HepG2 (cell line): ENCODE data around the gene SDC4. TPM values are rescaled to one million over a fixed set of nuclear protein-coding genes. Genes with fewer than 3 reads are reported as not detected.
A peak's percentile ranks its signal among the peaks of the same experiment; 100 is the strongest.

Experiments used
- ATAC-seq: fragments of 200-7000 bp; cut with Tn5 transposase; 3 replicates; pipeline ENCODE4 v1.9.1; 2020; ENCODE audit warnings: mild to moderate bottlenecking, moderate library complexity
- BruUV-seq: library from RNA; stranded (reverse); fragments of 400-500 nt; replicated peaks from 2 replicates; lab custom pipeline; 2021; lab: Mats Ljungman, UMichigan
- CTCF ChIA-PET: fragments of 300-600 bp; formaldehyde crosslinking; extraction: SDS; loops from one replicate; lab custom pipeline; 2021; ENCODE audit warnings: low total read pairs, inconsistent platforms, low intra/inter-chr PET ratio; lab: Yijun Ruan, JAX
- POLR2A ChIA-PET: fragments of 350-600 bp; sonication (Branson Sonifier 250); formaldehyde crosslinking; loops from one replicate; lab custom pipeline; 2020; ENCODE audit warnings: antibody characterized with exemption, inconsistent platforms; lab: Yijun Ruan, JAX
- DNase-seq: peaks from one replicate; pipeline ENCODE4 v3.0.0-alpha.2; 2015; ENCODE audit warnings: low spot score
- FAIRE-seq: peaks from 3 replicates; lab custom pipeline; 2011; peaks lifted over from hg19 to GRCh38; lab: Jason Lieb, UNC
- H2AFZ ChIP-seq: one replicate; pipeline ENCODE4 v1.6.1; 2011; ENCODE audit warnings: low read length, inconsistent platforms
- H3K27ac ChIP-seq: fragments of 300-600 bp; 3 replicates; pipeline ENCODE4 v1.8.0; 2011; ENCODE audit warnings: mixed run types, mild to moderate bottlenecking, mixed read lengths, low read length, inconsistent platforms; ENCODE audit not compliant: insufficient read depth; ENCODE audit errors: extremely low read length
- H3K27me3 ChIP-seq, 2 experiments: fragments of 200-600 bp in 1 of 2; 2 replicates in 1 of 2; 3 replicates in 1 of 2; pipeline versions ENCODE4 v1.6.0 to v1.8.0; 2011; ENCODE audit warnings: low read length in 2 of 2, mild to moderate bottlenecking in 2 of 2, moderate library complexity in 2 of 2, inconsistent platforms in 1 of 2; ENCODE audit not compliant: insufficient read depth in 2 of 2, control insufficient read depth in 1 of 2
- H3K36me3 ChIP-seq, 2 experiments: fragments of 200-600 bp in 1 of 2; replicated peaks in 1 of 2; 2 replicates in 1 of 2; 3 replicates in 1 of 2; pipeline versions ENCODE4 v1.5.1 to v1.8.0; 2011; ENCODE audit warnings: low read length in 2 of 2, inconsistent platforms in 1 of 2; ENCODE audit not compliant: insufficient read depth in 2 of 2, control insufficient read depth in 1 of 2
- H3K4me1 ChIP-seq: 2 replicates; pipeline ENCODE4 v1.5.1; 2012; ENCODE audit warnings: low read length, inconsistent platforms; ENCODE audit not compliant: insufficient read depth
- H3K4me2 ChIP-seq: 2 replicates; pipeline ENCODE4 v1.6.0; 2011; ENCODE audit warnings: low read depth, low read length, inconsistent platforms
- H3K4me3 ChIP-seq, 3 experiments: fragments of 200-600 bp in 1 of 3; sonication (generic), shearing (Covaris generic) in 1 of 3; replicated peaks in 1 of 3; 2 replicates each; pipeline ENCODE4 v1.5.1; 2011 to 2016; ENCODE audit warnings: low read length in 3 of 3, inconsistent platforms in 2 of 3, low read depth in 2 of 3, mild to moderate bottlenecking in 2 of 3, control low read depth in 1 of 3, mixed read lengths in 1 of 3; ENCODE audit not compliant: insufficient read depth in 1 of 3
- H3K79me2 ChIP-seq: one replicate; pipeline ENCODE4 v1.6.1; 2011; ENCODE audit warnings: low read length, inconsistent platforms; ENCODE audit not compliant: insufficient read depth
- H3K9ac ChIP-seq: 2 replicates; pipeline ENCODE4 v1.6.0; 2011; ENCODE audit warnings: mild to moderate bottlenecking, low read depth, low read length, inconsistent platforms; ENCODE audit not compliant: insufficient read depth
- H3K9me3 ChIP-seq: 2 replicates; pipeline ENCODE4 v1.5.1; 2012; ENCODE audit warnings: mild to moderate bottlenecking, low read length
- H4K20me1 ChIP-seq: 2 replicates; pipeline ENCODE4 v1.6.0; 2011; ENCODE audit warnings: inconsistent platforms, mild to moderate bottlenecking, low read length, moderate library complexity; ENCODE audit not compliant: insufficient read depth
- BRF2 ChIP-seq: sonication (generic); formaldehyde crosslinking; IDR thresholded peaks from 2 replicates; pipeline ENCODE4 v1.8.1; 2022; ENCODE audit warnings: mild to moderate bottlenecking, missing genetic modification reagents
- ELF1 ChIP-seq: sonication (generic); formaldehyde crosslinking; IDR thresholded peaks from 2 replicates; pipeline ENCODE4 v1.4.0; 2020; ENCODE audit warnings: missing genetic modification reagents
- GMEB1 ChIP-seq: sonication (generic); formaldehyde crosslinking; IDR thresholded peaks from 2 replicates; pipeline ENCODE4 v1.5.1; 2020; ENCODE audit warnings: missing genetic modification reagents, mild to moderate bottlenecking, borderline replicate concordance
- HINFP ChIP-seq: sonication (generic); formaldehyde crosslinking; IDR thresholded peaks from 2 replicates; pipeline ENCODE4 v1.4.0; 2020; ENCODE audit warnings: low read depth, mild to moderate bottlenecking, missing genetic modification reagents
- MAFK ChIP-seq, 2 experiments: IDR thresholded peaks in 1 of 2; conservative IDR thresholded peaks in 1 of 2; 2 replicates each; pipeline ENCODE4 v1.6.1; 2011; ENCODE audit warnings: improper control_type of control experiment in 2 of 2, low read length in 2 of 2
- MBD4 ChIP-seq: IDR thresholded peaks from 2 replicates; pipeline ENCODE4 v1.6.1; 2012; ENCODE audit warnings: low read length, inconsistent platforms, borderline replicate concordance
- PHF21A ChIP-seq: sonication (generic); formaldehyde crosslinking; IDR thresholded peaks from 2 replicates; pipeline ENCODE4 v1.5.0; 2020; ENCODE audit warnings: mild to moderate bottlenecking, missing genetic modification reagents
- RFXAP ChIP-seq: sonication (generic); formaldehyde crosslinking; IDR thresholded peaks from 2 replicates; pipeline ENCODE4 v1.4.0; 2020; ENCODE audit warnings: missing genetic modification reagents, borderline replicate concordance
- SP1 ChIP-seq, 2 experiments: fragments of 450-650 bp in 1 of 2; sonication (generic) in 1 of 2; formaldehyde crosslinking in 1 of 2; IDR thresholded peaks; 2 replicates each; pipeline versions ENCODE4 v1.4.0 to v1.6.1; 2016 to 2020; ENCODE audit warnings: missing genetic modification reagents in 1 of 2
- ZBTB10 ChIP-seq: sonication (generic); formaldehyde crosslinking; IDR thresholded peaks from 2 replicates; pipeline ENCODE4 v1.4.0; 2020; ENCODE audit warnings: missing genetic modification reagents, borderline replicate concordance
- ZNF317 ChIP-seq: sonication (generic); formaldehyde crosslinking; IDR thresholded peaks from 2 replicates; pipeline ENCODE4 v1.5.0; 2020; ENCODE audit warnings: mild to moderate bottlenecking, missing genetic modification reagents
- ZNF326 ChIP-seq: sonication (generic); formaldehyde crosslinking; IDR thresholded peaks from 2 replicates; pipeline ENCODE4 v1.4.0; 2020; ENCODE audit warnings: missing genetic modification reagents, borderline replicate concordance
- ZNF343 ChIP-seq: sonication (generic); formaldehyde crosslinking; IDR thresholded peaks from 2 replicates; pipeline ENCODE4 v1.4.0; 2020; ENCODE audit warnings: mild to moderate bottlenecking, missing genetic modification reagents
- WGBS: methylation state at CpG from one replicate; pipeline ENCODE4 v1.1.6; 2017; ENCODE audit warnings: low lambda C conversion rate; 5-methylcytosine and 5-hydroxymethylcytosine counted together
- in situ Hi-C: cut with HindIII; loops from 2 replicates; pipeline ENCODE4 v1.10.0; 2017; ENCODE audit warnings: low pct_unique_long_range_greater_than_20kb; ENCODE audit not compliant: extremely low pct_ligation_motif_present
- intact Hi-C: fragments of 100-400 bp; cut with micrococcal nuclease; formaldehyde crosslinking; loops from one replicate; pipeline ENCODE4 v1.10.0; 2022; ENCODE audit not compliant: unreplicated experiment
- polyA plus RNA-seq, 8 experiments: library from polyadenylated mRNA; depleted of rRNA in 3 of 8; stranded (reverse) in 7 of 8; unstranded in 1 of 8; fragments of >200 nt; fragmentation: Illumina TruSeq in 4 of 8; extraction: Trizol in 4 of 8; gene quantifications; 2 replicates each; pipeline versions ENCODE4 v1.2.1 to v1.2.3, GENCODE V29; 2011 to 2016; ENCODE audit warnings: low read depth in 4 of 8, missing spikeins in 1 of 8, mixed read lengths in 1 of 8; ENCODE audit not compliant: insufficient read depth in 1 of 8
- total RNA-seq, 5 experiments: library from RNA; depleted of rRNA; stranded (reverse); fragments of >200 nt; fragmentation: Illumina TruSeq; extraction: Trizol; gene quantifications; 2 replicates each; pipeline ENCODE4 v1.2.3, GENCODE V29; 2016; ENCODE audit warnings: low read depth in 1 of 5

The SDC4 gene
- total and polyA plus RNA-seq, 2 of the 13 experiments (the other 11 are each of a cell fraction or from before 2014, with no cell fraction given): 49.0 to 65.1 TPM

GRCh38 chr20:45361793-45362192 is 13.6 kb upstream of the SDC4 start (continued):
- TF ChIP-seq BRF2 (CRISPR knock-in tag) (no peak), RFXAP (no peak), ZNF326 (CRISPR knock-in tag) (no peak)

GRCh38 chr20:45359406-45360148 is 11.4 kb upstream of the SDC4 start:
- Histone ChIP-seq H3K4me1 (peaks cover 78% of the 10 kb centered on the region), H3K79me2 (peaks cover 9% of the 10 kb centered on the region), H2AFZ (no peak overlapping the region), H4K20me1 (peaks cover 5% of the 10 kb centered on the region; the same call in 1 of the 2 replicates), H3K27ac (peak overlapping the region; percentile 57), H3K9me3 (no peaks in the 10 kb centered on the region), H3K9ac (peak overlapping the region; percentile 36), H3K4me3 (peak overlapping the region; percentile 26 to 55 (median 32)), H3K36me3 (no peaks in the 10 kb centered on the region), H3K4me2 (peak overlapping the region; percentile 83), H3K27me3 (no peaks in the 10 kb centered on the region; a peak in 2 of 5 replicates)
- POLR2A ChIA-PET: interaction anchor here (0.9 to 29.5 kb wide), 10 partner anchors 11 to 412 kb away, joined by 3 to 1422 read pairs (median 5); partner anchors contain the start of genes PIGT and SDC4
- peak; percentile 82 for DNase-seq
- intact Hi-C loops: loop anchor here (1.0 to 5.0 kb wide), 5 partner anchors 15 to 413 kb away; partner anchors contain the start of gene PIGT
- BruUV-seq: TSS peak; percentile 41
- CTCF ChIA-PET: interaction anchor here (1.1 kb wide), 1 partner anchor 37 kb away, joined by 3 read pairs; no protein-coding TSS in a partner anchor
- peak; percentile 8 for FAIRE-seq
- in situ Hi-C loops: no loop called here
- peak; percentile 13 for ATAC-seq
- WGBS: under 1% methylated on average over 9 of the region's 9 CpGs
- TF ChIP-seq MBD4 (no peak), SP1 (IDR thresholded peaks at IDR 0.05) (no peak), SP1 (CRISPR knock-in tag; IDR thresholded peaks at IDR 0.05) (0 out of 2 replicates have a peak, but pooled peaks have one; percentile 12), ZBTB10 (CRISPR knock-in tag) (peak; percentile 99), HINFP (CRISPR knock-in tag) (0 out of 2 replicates have a peak, but pooled peaks have one; percentile 14), MAFK (conservative IDR thresholded peaks at IDR 0.05 in 1 of 2, IDR thresholded peaks at IDR 0.05 in 1 of 2; ENCODE audit: low read length in 2 of 2) (0 out of 4 replicates have a peak, but pooled peaks of 1 of the 2 experiments have one; percentile 10), ZNF317 (CRISPR knock-in tag) (peak; percentile 24; the same call in 1 of the 2 replicates), GMEB1 (CRISPR knock-in tag) (0 out of 2 replicates have a peak, but pooled peaks have one; percentile 11), ELF1 (CRISPR knock-in tag) (peak; percentile 31; the same call in 1 of the 2 replicates), ZNF343 (CRISPR knock-in tag) (no peak), PHF21A (peak; percentile 90)
